Heart right ventricle (tissue), 16 donors: ENCODE results near the gene TMEM42. TPM values are rescaled to one million over a fixed set of nuclear protein-coding genes. Genes with fewer than 3 reads are reported as not detected.

Source experiments
- ATAC-seq, 8 donors: fragments of 200-7000 bp; cut with Tn5 transposase; one replicate each; pipeline ENCODE4 v1.9.1; 2020; ENCODE audit warnings: mild to moderate bottlenecking in 8 of 8, moderate library complexity in 8 of 8, moderate number of reproducible peaks in 1 of 8
- DNase-seq, 2 donors: peaks; one replicate each; pipeline ENCODE4 v3.0.0-alpha.2; 2020
- H3K27ac ChIP-seq, 10 donors: fragments of 200-600 bp; sonication (generic) in 2 of 10; one replicate each; pipeline versions ENCODE4 v1.5.0 to v1.8.0; 2020 to 2022; ENCODE audit warnings: mild to moderate bottlenecking in 3 of 10
- H3K27me3 ChIP-seq, 7 donors: fragments of 200-600 bp; one replicate each; pipeline ENCODE4 v1.8.0; 2021 to 2022; ENCODE audit warnings: mild to moderate bottlenecking in 2 of 7
- H3K36me3 ChIP-seq, 9 donors: fragments of 200-600 bp; sonication (generic) in 1 of 9; one replicate each; pipeline versions ENCODE4 v1.5.0 to v1.8.0; 2020 to 2022; ENCODE audit warnings: mild to moderate bottlenecking in 2 of 9
- H3K4me1 ChIP-seq, 9 donors: fragments of 200-600 bp; sonication (generic) in 1 of 9; one replicate each; pipeline versions ENCODE4 v1.5.0 to v1.8.0; 2020 to 2022; ENCODE audit warnings: mild to moderate bottlenecking in 4 of 9
- H3K4me3 ChIP-seq, 10 donors: fragments of 200-600 bp; sonication (generic) in 2 of 10; one replicate each; pipeline versions ENCODE4 v1.5.0 to v1.8.0; 2020 to 2022; ENCODE audit warnings: mild to moderate bottlenecking in 7 of 10, moderate library complexity in 2 of 10
- H3K9me3 ChIP-seq, 11 donors: fragments of 200-600 bp in 10 of 11; sonication (generic) in 2 of 11; one replicate each; pipeline versions ENCODE4 v1.5.0 to v1.8.0; 2013 to 2022; ENCODE audit warnings: mild to moderate bottlenecking in 2 of 11, control low read depth in 1 of 11, moderate library complexity in 1 of 11
- WGBS, 2 donors: extraction: QIAGEN DNeasy Blood & Tissue Kit; methylation state at CpG; one replicate each; pipeline ENCODE4 v1.1.7; 2013; ENCODE audit warnings: inconsistent platforms in 1 of 2; 5-methylcytosine and 5-hydroxymethylcytosine counted together
- intact Hi-C, 10 donors: fragments of 100-400 bp; cut with DNase I; formaldehyde crosslinking; loops; one replicate each; pipeline versions ENCODE4 v1.11.1 to v1.14.2; 2022
- polyA plus RNA-seq, 2 donors: library from polyadenylated mRNA; stranded (reverse); fragments of 200-250 nt; gene quantifications; one replicate each; pipeline ENCODE4 v1.2.3, GENCODE V29; 2013
- total RNA-seq, 10 donors: library from RNA; stranded (reverse); fragmentation: NEBNext Ultra II Directional in 3 of 10; extraction: Animal tissue kit (Norgen Biotek cat#: 25700) in 3 of 10; gene quantifications; one replicate each; pipeline versions ENCODE4 v1.2.1 to v1.2.4, GENCODE V29; 2021 to 2023
- TF ChIP-seq, protein P1 (sequence below), 9 donors: fragments of 200-600 bp; sonication (generic) in 2 of 9; IDR thresholded peaks; one replicate each; pipeline versions ENCODE4 v1.5.0 to v1.8.0; 2021 to 2022; ENCODE audit warnings: antibody characterized with exemption in 9 of 9, mild to moderate bottlenecking in 5 of 9, moderate library complexity in 1 of 9
- donor health status: Arrhythmogenic right ventricular cardiomyopathy.
- donor health status: ischemic (EF 13 %, LVEDD 7.1; RV severe dilation, severe dysfunction).
- donor health status: healthy with polysubstance abuse.
- donor health status: DM: no; HTN: yes; CAD: no.
- donor health status: DM: no; HTN: no; CAD: no.
- donor health status: ischemic (EF 25% LVEDD 6.9; RV normal size, moderate dysfunction).
- donor health status: ischemic (EF 25% LVEDD 5.7; RV mildly dilated, moderate dysfunction).
- donor health status: healthy.
- donor health status: DM: yes; HTN: yes; CAD: no.
- donor health status: Ischemic cardiomyopathy.
- donor health status: ischemic (EF 35%, LVEDD 5.7; RV mildly dilated, moderate dysfunction).
- donor health status: nonischemic (EF 11% LVEDD 7.7; RV severe dilation, severe dysfunction).
- donor health status: DM: yes; HTN: yes; CAD: no.
- donor health status: PGD.
- donor health status: ischemic (EF 29% LVEDD 5.4; RV normal size, mild dysfunction).
- donor health status: nonischemic (EF 23%, LVEDD 6.1; RV moderate dilation, normal function).

TMEM42 gene
- total and polyA plus RNA-seq, 12 donors = 8.4 to 18.7 (median 11.6) TPM

DNA sequence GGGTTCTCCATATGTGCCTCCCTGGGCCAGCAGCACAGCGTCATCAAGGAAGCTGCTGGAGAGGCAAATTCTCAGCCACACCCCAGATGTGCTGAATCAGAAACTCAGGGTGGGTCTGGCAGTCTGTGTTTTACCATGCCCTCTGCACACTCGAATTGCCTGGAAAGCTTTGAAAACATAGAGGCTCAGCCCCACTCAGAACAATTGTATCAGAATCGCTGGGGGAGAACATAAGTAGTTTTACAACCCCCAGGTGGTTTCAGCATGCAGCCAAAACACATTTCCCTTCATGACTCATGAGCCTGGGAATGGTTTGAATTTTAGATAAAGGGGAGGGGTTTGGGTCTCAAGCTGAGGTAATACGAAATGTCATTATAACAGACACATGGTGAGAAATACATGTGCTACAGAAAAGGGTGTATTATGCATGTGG is 22.3 kb downstream of the TMEM42 start:
- peaks cover 0 to 23% (median 0%) of the 10 kb centered on the region in 7 donors for H3K27me3 ChIP-seq
- TF ChIP-seq, protein P1, sequence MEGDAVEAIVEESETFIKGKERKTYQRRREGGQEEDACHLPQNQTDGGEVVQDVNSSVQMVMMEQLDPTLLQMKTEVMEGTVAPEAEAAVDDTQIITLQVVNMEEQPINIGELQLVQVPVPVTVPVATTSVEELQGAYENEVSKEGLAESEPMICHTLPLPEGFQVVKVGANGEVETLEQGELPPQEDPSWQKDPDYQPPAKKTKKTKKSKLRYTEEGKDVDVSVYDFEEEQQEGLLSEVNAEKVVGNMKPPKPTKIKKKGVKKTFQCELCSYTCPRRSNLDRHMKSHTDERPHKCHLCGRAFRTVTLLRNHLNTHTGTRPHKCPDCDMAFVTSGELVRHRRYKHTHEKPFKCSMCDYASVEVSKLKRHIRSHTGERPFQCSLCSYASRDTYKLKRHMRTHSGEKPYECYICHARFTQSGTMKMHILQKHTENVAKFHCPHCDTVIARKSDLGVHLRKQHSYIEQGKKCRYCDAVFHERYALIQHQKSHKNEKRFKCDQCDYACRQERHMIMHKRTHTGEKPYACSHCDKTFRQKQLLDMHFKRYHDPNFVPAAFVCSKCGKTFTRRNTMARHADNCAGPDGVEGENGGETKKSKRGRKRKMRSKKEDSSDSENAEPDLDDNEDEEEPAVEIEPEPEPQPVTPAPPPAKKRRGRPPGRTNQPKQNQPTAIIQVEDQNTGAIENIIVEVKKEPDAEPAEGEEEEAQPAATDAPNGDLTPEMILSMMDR (IDR thresholded peaks at IDR 0.05) = no peak
- H3K4me1 ChIP-seq = peaks cover 0 to 5% (median 0%) of the 10 kb centered on the region in 9 donors
- no peak overlapping the region for H3K4me3 ChIP-seq
- intact Hi-C loops = no loop called here
- H3K36me3 ChIP-seq = no peaks in the 10 kb centered on the region
- H3K27ac ChIP-seq = no peak overlapping the region
- ATAC-seq = no peak
- WGBS, 2 donors = 30 to 49% methylated on average over 4 of the region's 4 CpGs
- no peak for DNase-seq
- H3K9me3 ChIP-seq = no peaks in the 10 kb centered on the region

DNA sequence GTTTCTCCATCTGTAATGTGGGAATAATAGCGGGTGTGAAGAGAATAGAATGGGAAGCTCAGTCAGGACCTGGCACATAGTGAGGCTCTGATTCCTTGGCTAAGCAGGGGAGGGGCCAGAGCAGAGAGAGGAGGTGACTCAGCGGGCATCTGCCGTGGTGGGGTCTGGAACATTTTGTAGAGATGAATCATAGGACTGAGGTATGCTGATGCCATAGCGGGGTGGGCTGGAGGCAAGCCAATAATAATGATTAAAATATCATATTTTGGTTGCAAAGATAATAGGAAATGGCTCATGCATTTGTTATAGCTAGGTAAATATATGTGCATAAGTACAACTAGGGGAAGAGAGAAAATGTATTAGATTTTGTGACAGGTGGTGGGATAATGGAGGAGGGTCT is 23.9 kb downstream of the TMEM42 start:
- Histone ChIP-seq H3K36me3 (no peaks in the 10 kb centered on the region), H3K9me3 (no peaks in the 10 kb centered on the region), H3K4me3 (no peak overlapping the region), H3K4me1 (peaks cover 0 to 5% (median 0%) of the 10 kb centered on the region in 9 donors), H3K27ac (no peak overlapping the region), H3K27me3 (peaks cover 0 to 23% (median 0%) of the 10 kb centered on the region in 7 donors)
- intact Hi-C loops = no loop called here
- TF ChIP-seq, protein P1 (IDR thresholded peaks at IDR 0.05) = no peak
- WGBS, 2 donors = 47 to 52% methylated on average over 4 of the region's 4 CpGs
- peak in 1 of 8 donors; percentile 37 for ATAC-seq
- no peak for DNase-seq

DNA sequence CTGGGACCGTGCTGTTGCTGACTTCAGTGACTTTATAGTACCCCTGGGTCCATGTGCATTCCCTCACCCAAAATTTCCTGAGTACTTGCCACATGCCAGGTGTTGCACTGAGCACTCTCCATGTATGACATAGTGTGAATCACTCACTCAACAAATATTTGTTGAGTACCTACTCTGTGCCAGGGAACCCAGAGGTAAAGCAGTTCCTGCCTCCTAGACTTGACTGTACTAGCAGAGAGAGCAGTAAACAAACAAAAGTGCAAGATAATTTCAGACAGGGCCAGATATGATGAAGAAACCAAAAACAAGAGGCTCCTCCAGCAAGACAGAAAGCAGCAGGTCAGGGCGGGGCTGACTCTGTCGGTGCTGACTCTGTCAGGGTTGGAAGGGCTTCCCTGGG is 24.8 kb downstream of the TMEM42 start:
- Histone ChIP-seq H3K36me3 (no peaks in the 10 kb centered on the region), H3K4me3 (no peak overlapping the region), H3K27me3 (peaks cover 0 to 21% (median 0%) of the 10 kb centered on the region in 7 donors), H3K9me3 (no peaks in the 10 kb centered on the region), H3K4me1 (peaks cover 0 to 5% (median 0%) of the 10 kb centered on the region in 9 donors), H3K27ac (no peak overlapping the region)
- DNase-seq (no peak), ATAC-seq (no peak)
- TF ChIP-seq, protein P1 (IDR thresholded peaks at IDR 0.05) = no peak
- 63 to 68% methylated on average over 3 of the region's 3 CpGs for WGBS, 2 donors
- intact Hi-C loops = no loop called here

DNA sequence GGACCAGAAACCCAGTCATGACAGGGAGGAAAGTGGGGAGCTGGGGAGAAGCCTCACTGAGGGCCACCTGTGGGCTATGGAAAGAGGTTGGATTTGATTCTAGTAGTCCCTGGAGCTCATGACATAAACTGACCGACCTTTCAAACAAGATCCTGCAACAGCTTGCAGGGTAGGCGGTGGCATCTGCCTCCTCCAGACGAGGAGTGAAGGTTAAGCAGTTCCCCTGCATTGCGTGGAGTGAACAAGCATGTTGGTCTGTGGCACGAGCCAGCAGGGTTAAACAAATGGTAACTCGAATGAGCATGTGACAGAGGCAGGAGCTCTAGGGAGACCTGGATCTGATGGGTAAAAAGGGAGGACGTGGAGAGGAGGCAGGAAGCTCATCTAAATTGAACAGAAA is 25.4 kb downstream of the TMEM42 start:
- no peaks in the 10 kb centered on the region for H3K9me3 ChIP-seq
- 77 to 83% methylated on average over 7 of the region's 7 CpGs for WGBS, 2 donors
- no peak overlapping the region for H3K27ac ChIP-seq
- H3K36me3 ChIP-seq = no peaks in the 10 kb centered on the region
- no peak overlapping the region for H3K4me3 ChIP-seq
- DNase-seq = no peak
- peaks cover 0 to 5% (median 0%) of the 10 kb centered on the region in 9 donors for H3K4me1 ChIP-seq
- TF ChIP-seq, protein P1 (IDR thresholded peaks at IDR 0.05) = no peak
- intact Hi-C loops = no loop called here
- peaks cover 0 to 21% (median 0%) of the 10 kb centered on the region in 7 donors for H3K27me3 ChIP-seq
- no peak for ATAC-seq
